ENCODE data around the gene NSF.
"Not testable (repeated sequence)": the region's sequence is repeated elsewhere in the genome, so short reads cannot be mapped to it uniquely, and the experiment has no call there.

The NSF gene

DNA sequence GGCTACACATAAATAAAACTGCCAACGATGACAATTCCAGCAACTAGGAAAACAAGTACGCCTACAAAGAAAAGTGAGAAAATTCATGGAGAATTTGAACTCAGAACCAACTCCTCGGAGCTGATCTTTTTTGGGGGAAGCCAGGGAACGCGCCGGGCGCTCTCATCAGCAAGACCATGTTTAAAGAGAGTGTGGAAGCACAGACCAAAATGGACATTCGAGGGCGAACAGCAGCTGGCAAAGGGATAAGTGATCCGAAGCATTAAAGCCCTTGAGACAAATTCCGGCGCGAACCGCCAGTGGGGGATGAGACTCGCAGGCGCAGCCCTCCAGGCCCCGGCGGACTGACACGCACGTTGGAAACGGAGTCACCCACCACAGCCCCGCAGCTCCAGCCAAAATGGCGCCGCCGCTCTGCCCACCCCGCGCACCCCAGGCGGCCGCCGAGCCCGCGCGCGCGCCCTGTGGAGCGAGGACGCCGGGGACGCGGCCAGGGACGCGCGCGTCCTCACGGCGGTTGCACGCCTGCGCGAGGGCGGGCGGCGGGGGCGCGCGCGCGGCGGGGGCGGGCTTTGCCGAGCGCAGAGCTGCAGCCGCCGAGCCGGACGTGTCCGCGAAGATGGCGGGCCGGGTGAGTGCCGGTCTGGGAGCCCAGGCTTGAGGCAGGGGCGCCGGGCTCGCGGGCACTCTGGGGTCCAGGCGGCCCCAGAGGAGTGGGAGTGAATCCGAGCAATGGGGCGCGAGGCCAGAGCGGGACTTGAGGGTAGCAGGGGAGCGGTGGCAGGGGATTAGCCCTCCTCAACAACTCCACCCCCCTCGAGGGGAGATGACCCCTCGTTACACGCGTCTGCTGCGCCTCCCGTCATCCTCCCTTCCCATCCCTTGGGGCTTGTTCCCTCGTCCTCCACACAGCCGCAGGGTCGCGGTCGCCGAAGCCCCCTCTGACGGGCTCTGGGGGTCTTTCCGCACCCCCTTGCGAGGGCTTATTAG lies at the start of gene NSF:
Gene NSF, plus strand, starts transcription at position 513 of the 990 bp plus-strand sequence. Its CDS starts 107 bp downstream, at position 620.
- DNase-seq = not testable (repeated sequence)

DNA sequence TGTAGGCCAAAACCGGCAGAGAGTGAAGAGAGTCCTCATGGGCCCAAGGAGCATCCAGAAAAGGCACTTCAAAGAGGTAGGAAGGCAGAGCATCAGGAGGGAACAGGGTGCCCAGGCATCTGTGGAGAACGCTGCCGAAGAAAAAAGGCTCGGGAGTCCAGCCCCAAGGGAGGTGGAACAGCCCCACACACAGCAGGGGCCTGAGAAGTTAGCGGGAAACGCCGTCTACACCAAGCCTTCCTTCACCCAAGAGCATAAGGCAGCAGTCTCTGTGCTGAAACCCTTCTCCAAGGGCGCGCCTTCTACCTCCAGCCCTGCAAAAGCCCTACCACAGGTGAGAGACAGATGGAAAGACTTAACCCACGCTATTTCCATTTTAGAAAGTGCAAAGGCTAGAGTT lies 41.9 kb upstream of the NSF start:
- DNase-seq = not testable (repeated sequence)

DNA sequence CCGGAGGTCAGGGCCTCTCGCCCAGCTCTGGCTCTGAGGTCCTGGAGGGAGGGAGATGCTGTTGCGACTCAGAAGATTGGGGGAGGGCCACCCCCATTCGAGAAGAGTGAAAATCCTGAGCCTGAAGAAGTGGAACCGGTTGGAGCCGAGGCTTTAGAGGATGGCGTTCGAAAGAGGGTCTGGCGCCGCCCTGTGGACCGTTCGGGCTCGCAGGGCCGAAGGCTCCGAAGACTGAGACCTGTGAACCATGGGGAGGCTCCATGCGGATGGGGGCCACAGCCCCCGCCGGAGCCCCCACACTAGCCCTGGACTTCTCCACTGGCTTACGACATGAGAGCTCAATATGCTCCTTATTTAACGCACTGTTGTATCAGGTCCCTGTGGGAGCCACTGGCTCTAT lies 31.3 kb upstream of the NSF start:
- not testable (repeated sequence) for DNase-seq

GRCh38 chr17:46560048-46560447 lies 30.4 kb upstream of the NSF start:
- DNase-seq = not testable (repeated sequence)

- DNase-seq = not testable (repeated sequence)
Measured at GRCh38 chr17:46566284-46566683, 24.2 kb upstream of the NSF start.

DNA sequence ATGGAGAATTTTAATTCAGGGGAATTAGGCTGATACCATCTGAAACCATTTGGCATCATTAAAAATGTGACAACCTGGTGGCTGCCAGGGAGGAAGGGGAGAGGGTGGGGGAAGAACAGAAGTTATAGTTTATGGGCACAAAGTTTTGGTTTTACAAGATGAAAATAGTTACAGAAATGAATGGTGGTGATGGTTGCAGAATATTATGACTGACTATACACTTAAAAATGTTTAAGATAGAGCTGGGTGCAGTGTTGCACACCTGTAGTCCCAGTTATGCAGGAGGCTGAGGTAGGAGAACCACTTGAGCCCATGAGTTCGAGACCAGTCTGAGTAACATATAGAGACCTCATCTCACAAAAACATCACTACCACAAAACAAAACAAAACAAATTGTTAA lies 23.5 kb upstream of the NSF start:
- not testable (repeated sequence) for DNase-seq

DNA sequence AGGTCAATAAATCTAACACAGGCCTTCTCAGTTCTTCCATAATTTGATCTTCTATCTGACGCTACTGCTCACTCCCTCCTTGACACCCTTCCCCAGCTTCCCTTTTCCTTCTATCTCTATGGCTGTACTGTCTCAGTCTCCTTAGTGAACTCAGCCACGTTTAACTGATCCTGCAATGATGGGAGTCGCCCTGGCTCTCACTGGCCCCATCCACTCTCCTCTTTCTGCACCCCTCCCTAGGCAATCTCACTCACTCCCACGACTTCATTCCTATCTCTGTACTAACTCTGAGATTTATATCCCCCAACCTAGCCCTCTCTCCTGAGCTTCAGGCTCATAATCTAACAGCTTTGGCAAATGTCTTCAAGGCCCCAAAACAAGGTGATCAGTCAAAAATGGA lies 18.7 kb upstream of the NSF start:
- DNase-seq = not testable (repeated sequence)

- not testable (repeated sequence) for DNase-seq
Measured at GRCh38 chr17:46579083-46580075, 11.1 kb upstream of the NSF start, which contains the start of gene ARL17A. Gene ARL17A (minus strand): TSS chr17:46579691. CDS start chr17:46576322, 3,369 bp downstream.

GRCh38 chr17:46580082-46580481 lies 10.4 kb upstream of the NSF start:
- not testable (repeated sequence) for DNase-seq

DNA sequence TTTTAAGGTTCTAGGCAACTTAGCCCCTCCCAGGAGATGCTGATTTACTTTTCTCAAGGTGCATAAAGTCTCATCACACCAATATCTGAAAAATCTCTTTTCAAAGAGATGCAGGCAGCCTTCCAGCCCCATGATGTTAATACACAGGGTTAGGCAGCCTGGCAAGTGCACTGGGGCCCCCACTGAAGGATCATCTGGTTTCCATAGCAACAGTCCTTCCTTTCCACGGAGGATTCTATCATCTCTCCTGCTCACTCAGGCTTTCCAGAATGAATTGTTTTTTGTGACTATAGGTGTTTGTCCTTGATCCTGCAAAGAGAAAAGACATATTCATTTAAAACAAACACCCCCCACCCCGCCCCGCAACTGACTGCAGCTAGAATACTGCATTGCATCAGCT lies 5.0 kb upstream of the NSF start:
- DNase-seq = not testable (repeated sequence)

DNA sequence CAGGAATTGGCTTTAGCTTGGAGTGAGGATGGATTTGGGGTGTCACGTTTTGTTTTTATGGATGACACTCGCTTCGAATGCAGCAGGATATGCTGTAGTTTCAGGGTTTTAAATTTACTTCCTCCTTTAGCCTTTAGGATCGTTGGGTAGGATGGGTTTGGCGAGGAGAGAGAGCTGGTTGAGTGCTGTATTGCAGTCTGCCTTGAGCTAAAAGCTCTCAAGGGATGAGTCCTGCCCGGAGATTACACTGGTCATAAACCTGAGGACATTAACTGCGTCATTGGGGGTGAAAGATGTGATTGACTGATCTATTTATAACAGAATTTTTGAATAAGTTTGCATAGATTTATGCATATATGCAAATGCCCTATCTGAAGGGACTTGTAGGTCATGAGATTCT lies 863 bp downstream of the NSF start:
- not testable (repeated sequence) for DNase-seq

DNA sequence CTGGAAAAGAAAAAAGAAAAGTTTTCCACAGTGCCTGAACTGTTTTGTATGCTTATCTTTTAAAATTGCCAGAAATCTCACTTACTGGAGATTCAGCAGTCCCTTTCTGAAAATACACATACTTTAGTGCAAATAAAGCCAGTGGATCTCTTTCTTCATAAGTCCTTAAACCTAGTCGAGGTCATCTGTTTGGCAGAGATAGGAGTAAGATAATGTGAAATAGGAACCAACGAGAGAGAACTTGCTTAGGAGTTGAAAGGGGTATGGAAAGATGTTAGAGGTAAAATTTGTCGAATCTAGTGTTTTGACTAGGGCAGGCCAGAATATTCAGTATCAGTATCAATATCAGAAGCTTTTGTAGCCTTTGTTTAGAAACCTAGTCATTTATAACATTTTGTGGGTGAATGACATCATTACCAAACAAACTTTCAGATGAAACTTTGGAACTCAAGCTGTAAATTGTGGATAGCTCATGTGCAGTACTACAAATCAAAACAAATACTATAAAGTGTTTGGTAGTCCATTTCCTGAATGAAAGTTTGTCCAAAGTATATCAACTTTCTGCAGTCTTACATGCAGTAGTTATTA lies 8.0 kb downstream of the NSF start:
- DNase-seq = not testable (repeated sequence)

DNA sequence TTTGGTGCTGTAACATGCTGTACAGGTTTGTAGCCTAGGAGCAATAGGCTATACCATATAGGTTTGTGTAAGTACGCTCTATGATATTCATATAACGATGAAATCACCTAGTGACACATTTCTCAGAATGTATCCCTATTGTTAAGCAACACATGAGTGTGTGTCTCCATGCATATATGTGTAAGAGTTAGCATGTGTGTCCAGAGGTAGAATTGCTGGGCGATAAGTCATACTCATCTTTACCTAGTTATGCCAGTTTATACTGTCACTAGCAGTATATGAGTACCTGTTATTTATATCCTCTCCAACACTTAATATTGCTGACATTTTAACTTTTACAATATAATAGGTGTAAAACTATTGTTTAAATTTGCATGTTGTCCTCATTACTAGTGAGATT lies 10.3 kb downstream of the NSF start:
- not testable (repeated sequence) for DNase-seq

GRCh38 chr17:46603125-46603524 lies 12.7 kb downstream of the NSF start:
- not testable (repeated sequence) for DNase-seq

GRCh38 chr17:46611304-46611703 lies 20.8 kb downstream of the NSF start:
- DNase-seq = not testable (repeated sequence)

- not testable (repeated sequence) for DNase-seq
Measured at GRCh38 chr17:46613876-46614275, 23.4 kb downstream of the NSF start.

DNA sequence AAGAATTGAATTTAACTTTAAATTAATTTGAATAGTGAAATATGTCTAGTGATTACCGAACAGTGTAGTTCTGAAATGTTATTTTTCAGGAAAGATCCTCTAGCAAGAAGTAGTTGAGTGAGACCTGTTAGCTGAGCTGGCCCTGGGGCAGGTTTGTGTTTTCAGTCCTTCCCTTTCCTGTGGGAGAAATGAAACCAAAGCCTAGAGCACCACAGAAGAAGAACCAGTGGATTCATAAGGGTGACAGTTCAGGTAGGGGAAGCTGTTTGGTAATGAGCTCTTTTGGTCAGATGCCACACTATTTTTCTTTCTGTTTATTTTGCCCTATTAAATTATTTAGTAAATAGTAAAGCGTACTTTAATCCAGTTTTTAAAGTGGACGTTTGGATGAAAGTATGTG lies 26.7 kb downstream of the NSF start:
- not testable (repeated sequence) for DNase-seq

- not testable (repeated sequence) for DNase-seq
Measured at GRCh38 chr17:46618975-46619374, 28.5 kb downstream of the NSF start.

GRCh38 chr17:46623790-46624189 lies 33.3 kb downstream of the NSF start:
- DNase-seq = not testable (repeated sequence)

DNA sequence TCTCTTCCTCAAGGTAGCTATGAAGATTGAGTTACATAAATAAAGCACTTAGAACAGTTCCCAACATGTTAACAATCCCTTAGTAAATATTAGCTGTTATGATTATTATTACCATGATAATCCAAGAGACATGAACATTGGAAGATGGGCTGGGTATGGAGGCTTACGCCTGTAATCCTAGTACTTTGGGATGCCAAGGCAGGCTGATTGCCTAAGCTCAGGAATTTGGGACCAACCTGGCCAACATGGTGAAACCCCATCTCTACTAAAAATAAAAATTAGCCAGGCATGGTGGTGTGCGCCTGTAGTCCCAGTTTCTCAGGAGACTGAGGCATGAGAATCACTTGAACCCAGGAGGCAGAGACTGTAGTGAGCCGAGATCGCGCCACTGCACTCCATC lies 34.3 kb downstream of the NSF start:
- not testable (repeated sequence) for DNase-seq

DNA sequence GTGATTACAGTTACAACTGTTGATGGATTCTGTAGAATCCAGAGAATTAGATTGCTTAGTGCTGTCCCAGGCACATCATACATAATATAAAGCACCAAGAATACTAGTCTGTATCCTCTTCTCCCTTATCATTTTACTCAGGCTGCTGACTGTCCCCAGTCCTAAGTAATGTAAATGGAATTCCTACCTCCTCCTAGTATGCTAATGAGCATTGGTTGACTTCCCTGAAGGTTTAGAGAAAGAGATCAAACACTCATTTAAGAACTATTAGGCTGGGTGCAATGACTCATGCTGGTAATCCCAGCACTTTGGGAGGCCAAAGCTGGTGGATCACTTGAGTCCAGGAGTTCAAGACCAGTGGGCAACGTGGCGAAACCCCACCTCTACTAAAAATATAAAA lies 37.0 kb downstream of the NSF start:
- not testable (repeated sequence) for DNase-seq

- DNase-seq = not testable (repeated sequence)
Measured at GRCh38 chr17:46628753-46629436, 38.4 kb downstream of the NSF start.
